HG03575 (cell line): ENCODE measurements around the gene DEDD.
"Not testable (repeated sequence)": the region's sequence is repeated elsewhere in the genome, so short reads cannot be mapped to it uniquely, and the experiment has no call there.

Experiments
- ATAC-seq: cut with Tn5 transposase; IDR thresholded peaks from one replicate; pipeline ENCODE4 v1.9.1; 2021; ENCODE audit not compliant: unreplicated experiment, insufficient number of reproducible peaks, low FRiP score; ENCODE audit errors: extremely low read depth

DEDD gene

DNA sequence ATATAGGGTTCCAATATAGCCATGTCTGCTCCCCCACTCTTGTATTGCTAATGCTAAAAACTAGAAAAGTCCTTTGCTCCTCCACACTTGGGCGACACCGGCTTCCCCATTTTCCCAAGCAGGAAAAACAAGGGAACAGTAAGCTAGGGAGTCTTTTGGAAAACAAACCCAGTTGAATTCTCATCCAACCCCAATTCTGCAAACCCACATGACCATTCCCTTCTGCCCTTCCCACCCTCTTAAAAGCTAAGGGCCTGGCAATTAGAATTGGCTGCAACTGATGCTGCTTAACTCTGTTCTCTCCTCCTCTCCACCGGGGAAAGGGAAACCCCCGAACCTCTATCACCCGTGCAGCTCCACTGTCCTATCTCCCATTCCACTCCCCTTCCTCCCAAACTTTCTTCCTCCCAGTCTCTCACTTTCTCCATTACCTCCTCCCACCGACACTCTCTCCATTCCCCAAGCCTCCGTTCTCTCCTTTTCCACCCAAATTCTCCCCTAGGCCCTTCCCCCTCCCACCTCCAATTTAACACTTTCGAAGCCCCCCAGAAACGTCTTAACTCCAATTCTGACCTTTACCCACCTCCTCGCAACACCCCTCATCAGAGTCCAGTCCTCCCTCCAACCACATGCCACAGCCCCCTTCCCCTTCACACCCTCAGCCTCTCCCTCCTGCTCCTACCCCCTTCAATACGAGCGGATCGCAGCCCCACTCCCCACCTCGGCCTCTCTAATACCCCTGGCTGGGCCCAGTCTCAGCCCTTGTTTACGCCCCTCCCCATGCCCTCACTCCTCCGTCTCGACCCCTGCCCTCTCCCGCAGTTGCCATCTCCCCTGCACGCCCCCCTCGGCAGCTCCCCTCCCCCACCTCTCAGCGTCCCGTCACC, 701 bp downstream of the DEDD start:
- ATAC-seq: no peak

DNA sequence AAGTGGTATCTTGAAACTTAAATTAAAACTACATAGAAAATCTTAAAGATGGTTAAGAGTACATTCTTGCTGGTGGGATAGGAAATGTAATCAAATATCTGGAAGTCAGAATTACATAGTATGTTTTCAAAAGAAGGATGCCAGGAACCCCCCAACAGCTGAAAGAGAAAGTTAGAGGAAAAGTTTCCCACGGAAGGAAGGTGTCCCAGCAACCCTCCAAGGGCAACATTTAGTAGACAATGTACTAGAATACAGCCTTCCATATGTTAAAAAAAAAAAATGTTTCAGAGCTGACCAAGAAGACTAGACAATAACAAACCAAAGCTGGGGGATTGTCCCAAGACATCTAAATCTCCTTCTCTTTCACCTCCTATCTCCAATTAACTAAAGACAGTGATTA, 2.2 kb downstream of the DEDD start:
- ATAC-seq: no peak

DNA sequence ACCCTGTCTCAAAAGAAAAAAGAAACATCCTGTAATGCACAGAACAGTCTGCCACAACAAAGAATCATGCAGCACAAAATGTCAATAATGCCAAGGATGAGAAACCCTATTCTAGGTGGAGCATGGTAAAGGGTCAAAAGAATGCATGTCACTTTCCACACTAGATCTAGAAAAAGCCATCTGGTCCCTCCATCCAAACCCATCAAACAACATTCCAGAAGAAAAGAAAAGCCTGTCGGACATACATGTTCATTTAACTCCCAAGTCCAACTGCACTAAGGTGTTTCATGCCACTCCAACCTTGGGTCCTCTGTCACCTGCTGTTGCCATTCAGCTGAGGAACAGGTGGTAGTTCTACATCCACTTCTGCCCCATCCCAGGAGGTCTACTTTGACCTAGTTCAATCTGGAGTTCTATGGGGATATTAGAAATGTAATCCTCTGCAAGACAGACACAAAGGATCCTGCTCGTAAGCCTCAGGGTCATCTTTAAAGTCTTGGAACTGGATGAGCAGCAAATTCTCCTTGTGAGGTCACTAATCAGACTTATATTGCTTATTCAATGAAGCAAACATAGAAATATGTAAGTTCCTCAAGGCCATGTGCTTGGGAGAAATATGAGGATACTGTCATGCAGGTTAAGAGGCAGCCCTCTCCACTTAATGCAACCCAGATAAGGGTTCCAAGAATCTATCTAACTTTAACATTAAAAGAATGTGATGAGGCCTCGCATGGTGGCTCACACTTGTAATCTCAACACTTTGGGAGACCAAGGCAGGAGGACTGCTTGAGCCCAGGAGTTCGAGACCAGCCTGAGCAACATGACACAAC, 3.7 kb downstream of the DEDD start:
- ATAC-seq: no peak

DNA sequence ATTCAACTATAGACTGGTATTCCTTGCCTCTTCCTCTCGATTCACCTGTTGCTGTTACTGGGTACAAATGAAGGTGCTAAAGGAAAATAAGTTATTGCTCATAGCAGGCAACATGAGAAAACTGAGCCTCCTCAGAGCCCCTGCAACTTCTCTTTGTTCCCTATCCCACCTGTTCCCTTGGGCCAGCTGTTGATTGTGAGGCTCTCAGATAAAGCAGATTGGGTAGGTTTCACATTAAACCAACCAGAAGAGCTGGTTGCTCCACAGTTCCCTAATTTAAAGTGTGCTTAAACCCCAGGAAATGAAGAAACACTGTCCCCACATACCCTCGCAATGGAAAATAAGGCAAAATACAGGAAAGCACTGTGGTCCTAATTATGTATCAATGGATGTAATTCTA, 4.8 kb downstream of the DEDD start:
- no peak for ATAC-seq

- no peak for ATAC-seq
Observed at GRCh38 chr1:161122967-161123366, 9.5 kb downstream of the DEDD start.

- ATAC-seq: no peak
Observed at GRCh38 chr1:161121834-161122233, 10.6 kb downstream of the DEDD start.

DNA sequence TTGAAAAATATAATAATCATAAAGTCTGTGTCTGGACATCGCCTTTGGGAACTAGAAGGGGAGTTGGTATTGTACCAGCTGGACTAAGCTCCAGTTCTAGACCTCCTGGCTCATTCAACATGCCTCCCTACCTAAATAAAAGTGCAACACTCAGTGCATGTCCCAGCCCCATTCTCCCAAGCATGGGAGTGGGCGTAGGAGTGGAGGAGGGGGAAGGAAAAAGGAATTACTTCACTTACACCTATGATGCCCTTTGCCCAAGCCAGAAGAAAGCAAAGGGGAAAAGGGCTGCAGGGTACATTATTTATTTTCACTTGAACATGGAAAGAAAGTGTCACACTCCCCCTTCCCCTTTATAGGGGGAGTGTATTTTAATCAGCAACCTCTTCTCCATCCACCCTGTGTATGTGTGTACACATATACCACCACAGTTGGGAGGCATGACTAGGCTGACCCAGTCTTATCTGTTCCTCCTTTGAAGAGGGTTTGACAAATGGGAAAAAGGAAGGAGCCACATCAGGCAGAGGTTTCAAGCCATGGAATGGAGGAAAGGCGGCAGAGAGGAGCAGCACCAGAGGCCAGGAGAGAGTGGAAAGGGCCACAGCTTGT, 11.3 kb downstream of the DEDD start:
- no peak for ATAC-seq

- ATAC-seq: no peak
Observed at GRCh38 chr1:161119092-161119903, 13.2 kb downstream of the DEDD start.

DNA sequence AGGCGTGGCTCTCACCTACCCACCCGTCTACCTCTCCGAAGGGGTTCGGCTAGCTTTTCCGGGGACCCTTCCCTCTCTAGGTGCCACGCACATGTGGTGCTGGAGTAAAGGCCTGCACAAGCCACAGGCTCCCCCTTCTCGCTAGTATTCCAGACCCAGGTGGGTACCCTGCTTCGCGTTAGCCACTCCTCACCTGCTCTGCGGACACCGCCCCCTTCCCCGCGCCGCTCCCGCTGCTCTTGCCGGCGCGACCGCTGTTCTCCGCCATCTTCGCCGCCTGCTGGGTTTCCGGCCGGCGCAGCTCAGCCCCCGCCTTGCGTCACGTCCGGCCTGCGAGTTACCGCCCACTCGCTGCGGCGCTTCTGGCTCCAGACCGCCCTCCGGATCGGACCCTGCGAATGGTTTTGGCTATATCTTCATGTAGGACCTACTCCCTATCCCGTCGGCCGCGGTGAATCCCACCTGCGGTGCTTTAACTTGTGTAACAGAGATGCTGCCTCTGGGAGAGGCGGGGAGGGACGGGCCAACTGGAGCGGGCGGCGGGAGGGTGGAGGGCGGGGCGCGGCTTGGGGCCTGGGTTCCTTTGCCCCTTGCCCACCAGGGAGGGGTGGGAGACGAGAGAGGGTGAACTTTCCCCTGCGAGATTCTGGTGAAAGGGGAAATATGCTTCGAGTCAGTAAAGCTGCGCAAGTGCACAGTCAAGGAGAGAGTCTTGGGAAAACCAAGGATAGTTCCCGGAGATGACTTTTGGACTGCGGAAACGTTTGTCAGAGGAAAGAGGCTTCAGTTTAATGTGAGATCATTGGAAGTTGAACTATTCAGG, 14.5 kb downstream of the DEDD start, which contains the start of the genes NIT1 and PFDN2:
NIT1 (plus strand) TSS at position 347 of the 823 bp plus-strand sequence; CDS start at position 419, 72 bp downstream.
PFDN2 (minus strand) TSS at position 279 of the 823 bp plus-strand sequence; CDS start at position 268, 11 bp downstream.
- no peak for ATAC-seq

DNA sequence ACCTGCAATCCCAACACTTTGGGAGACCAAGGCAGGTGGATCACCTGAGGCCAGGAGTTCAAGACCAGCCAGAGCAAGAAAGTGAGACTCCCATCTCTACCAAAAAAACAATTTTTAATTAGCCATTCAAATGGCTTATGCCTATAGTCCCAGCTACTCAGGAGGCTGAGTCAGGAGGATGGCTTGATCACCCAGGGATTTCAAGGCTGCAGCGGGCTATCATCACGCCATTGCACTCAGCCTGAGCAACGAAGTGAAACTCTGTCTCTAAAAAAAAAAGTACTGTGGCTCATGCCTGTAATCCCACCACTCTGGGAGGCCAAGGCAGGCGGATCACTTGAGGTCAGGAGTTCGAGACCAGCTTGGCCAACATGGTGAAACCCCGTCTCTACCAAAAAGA, 16.5 kb downstream of the DEDD start:
- not testable (repeated sequence) for ATAC-seq

GRCh38 chr1:161115132-161115711, 17.2 kb downstream of the DEDD start:
- ATAC-seq: no peak

DNA sequence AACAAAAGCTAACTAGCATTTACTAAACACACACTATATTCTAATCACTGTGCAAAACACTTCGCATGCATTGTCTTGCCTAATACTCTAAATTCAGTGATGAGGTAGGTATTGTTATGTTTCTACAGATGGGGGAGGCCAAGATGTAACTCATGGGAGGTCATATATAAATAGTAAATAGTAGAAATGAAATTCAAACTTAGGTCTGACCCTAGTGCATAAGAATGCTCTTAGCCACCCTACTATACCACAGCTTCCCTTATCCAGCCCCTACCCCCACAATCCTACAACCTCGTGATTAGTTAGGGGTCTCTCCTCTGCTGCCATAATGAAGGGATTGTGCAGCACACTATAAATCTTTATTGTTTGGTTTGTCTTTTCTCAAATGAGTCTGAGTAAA, 17.9 kb downstream of the DEDD start:
- ATAC-seq: no peak

DNA sequence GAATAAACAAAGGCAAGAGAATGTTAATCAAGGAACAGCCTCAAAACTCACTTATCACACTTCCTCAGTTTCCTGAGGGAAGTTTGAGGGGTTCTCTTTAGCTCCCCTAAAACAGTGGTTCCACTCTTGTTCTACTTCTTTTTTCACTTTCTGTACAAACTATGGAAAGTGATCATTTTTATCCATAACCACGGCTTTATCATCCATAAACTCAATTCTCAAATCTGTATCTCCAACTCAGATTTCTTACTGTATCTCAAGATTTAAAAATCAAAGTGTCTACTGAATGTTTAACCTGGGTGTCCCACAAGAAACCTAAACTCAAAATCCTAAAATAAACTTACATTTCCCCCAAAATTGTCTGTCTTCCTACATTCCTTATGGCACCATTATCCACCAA, 18.6 kb downstream of the DEDD start:
- no peak for ATAC-seq

DNA sequence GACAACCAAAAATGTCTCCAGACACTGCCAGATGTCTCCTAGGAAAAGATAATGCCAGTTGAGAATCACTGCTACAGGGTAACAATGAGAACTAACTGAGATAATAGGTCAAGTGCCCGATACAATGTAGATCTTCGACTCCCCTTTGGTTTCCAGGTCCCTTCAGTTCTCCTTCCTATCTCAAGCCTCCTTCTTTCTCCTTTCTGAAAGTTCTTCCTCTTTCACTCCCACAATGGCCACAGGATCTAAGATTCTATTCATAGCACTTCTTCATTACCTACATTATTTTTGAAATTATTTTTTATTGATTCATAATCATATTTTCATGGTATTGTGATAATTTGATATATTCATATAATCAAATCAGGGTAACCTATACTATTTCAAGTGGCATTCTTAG, 20.9 kb downstream of the DEDD start:
- ATAC-seq: no peak

DNA sequence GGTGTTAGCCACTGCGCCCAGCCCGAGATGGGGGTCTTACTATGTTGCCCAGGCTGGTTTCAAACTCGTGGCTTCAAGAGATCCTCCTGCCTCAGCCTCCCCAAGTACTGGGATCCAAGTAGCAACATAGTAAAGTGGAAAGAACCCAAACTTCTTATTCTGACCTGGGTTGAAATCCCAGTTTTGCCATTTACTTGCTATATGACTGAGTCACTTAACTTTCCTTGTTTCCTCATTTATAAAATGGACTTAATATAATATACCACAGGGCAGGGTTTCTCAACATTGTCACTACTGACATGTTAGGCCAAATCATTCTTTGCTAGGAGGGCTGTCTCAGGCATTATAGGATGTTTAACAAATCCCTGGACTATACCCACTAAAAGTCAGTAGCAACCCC, 21.4 kb downstream of the DEDD start:
- ATAC-seq: no peak

DNA sequence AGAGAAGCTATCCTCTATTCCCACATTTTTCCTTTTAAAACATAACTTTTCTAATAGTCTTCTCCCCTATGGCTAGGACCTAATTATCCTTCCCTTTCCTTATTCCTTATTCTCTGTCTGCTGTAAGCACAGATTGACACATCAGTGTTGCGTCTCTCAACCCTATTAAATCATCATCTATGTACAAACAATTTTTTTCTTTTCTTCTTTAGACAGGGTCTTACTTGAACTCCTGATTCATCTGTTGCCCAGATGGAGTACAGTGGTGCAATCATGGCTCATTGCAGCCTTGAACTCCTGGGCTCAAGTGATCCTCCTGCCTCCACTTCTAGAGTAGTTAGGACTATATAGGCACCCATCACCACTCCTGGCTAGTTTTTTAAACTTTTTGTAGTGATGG, 26.0 kb downstream of the DEDD start:
- ATAC-seq: no peak

GRCh38 chr1:161100556-161100955, 31.9 kb downstream of the DEDD start:
- ATAC-seq: no peak
